Liver (tissue), 3 donors: ENCODE results near the gene CNTN5.

Experiments
- CTCF ChIP-seq: fragments of 150-350 bp; IDR thresholded peaks from 2 replicates; pipeline ENCODE4 v1.5.1; 2017; ENCODE audit warnings: improper control_type of control experiment, low read depth, low read length; ENCODE audit not compliant: missing input control
- EGR1 ChIP-seq, 2 donors: IDR thresholded peaks; 2 replicates each; pipeline ENCODE4 v1.6.1; 2016 to 2018; ENCODE audit warnings: antibody characterized with exemption in 2 of 2, low read depth in 2 of 2
- FOXA1 ChIP-seq: IDR thresholded peaks from 2 replicates; pipeline ENCODE4 v1.6.1; 2016; ENCODE audit warnings: antibody characterized with exemption
- GABPA ChIP-seq, 2 donors: IDR thresholded peaks in 1 of 2; conservative IDR thresholded peaks in 1 of 2; 2 replicates each; pipeline ENCODE4 v1.6.1; 2016; ENCODE audit warnings: antibody characterized with exemption in 2 of 2, mild to moderate bottlenecking in 1 of 2, moderate library complexity in 1 of 2
- HNF4G ChIP-seq: IDR thresholded peaks from 2 replicates; pipeline ENCODE4 v1.6.1; 2016; ENCODE audit warnings: antibody characterized with exemption
- JUND ChIP-seq, 2 donors: IDR thresholded peaks; 2 replicates each; pipeline ENCODE4 v1.6.1; 2016; ENCODE audit warnings: antibody characterized with exemption in 2 of 2
- RAD21 ChIP-seq, 2 donors: IDR thresholded peaks; 2 replicates each; pipeline ENCODE4 v1.6.1; 2016; ENCODE audit warnings: antibody characterized with exemption in 2 of 2, mild to moderate bottlenecking in 2 of 2
- RXRA ChIP-seq, 2 donors: IDR thresholded peaks; 2 replicates each; pipeline ENCODE4 v1.6.1; 2017 to 2018; ENCODE audit warnings: antibody characterized with exemption in 2 of 2, mild to moderate bottlenecking in 1 of 2
- SP1 ChIP-seq: IDR thresholded peaks from 2 replicates; pipeline ENCODE4 v1.6.1; 2018; ENCODE audit warnings: antibody characterized with exemption, mild to moderate bottlenecking
- TAF1 ChIP-seq: conservative IDR thresholded peaks from 2 replicates; pipeline ENCODE4 v1.6.1; 2016; ENCODE audit warnings: antibody characterized with exemption, mild to moderate bottlenecking
- YY1 ChIP-seq: IDR thresholded peaks from 2 replicates; pipeline ENCODE4 v1.6.1; 2016; ENCODE audit warnings: antibody characterized with exemption, mild to moderate bottlenecking
- TF ChIP-seq, protein P1 (sequence below): IDR thresholded peaks from 2 replicates; pipeline ENCODE4 v1.6.1; 2016; ENCODE audit warnings: antibody characterized with exemption
- donor health status: healthy.
- donor health status: healthy.

DNA sequence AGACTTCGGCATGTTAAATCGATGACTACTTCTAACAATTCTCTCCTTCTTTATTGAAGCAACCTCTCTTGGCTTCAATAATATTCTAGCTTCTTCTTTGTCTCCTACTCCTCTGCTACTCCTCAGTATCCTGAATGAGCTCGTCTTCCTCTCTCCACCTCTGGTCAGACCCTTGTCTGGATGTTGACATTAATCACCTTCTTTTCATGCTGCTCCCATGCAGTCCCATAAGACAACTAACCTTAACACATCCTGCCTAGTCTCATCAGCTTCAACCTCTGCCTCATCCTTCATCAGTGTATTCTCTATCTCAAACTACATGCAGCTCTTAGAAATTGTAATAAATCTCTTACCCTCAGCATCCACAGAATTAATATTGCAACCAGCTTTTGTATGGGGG, 695.6 kb downstream of the CNTN5 start:
- TF ChIP-seq CTCF = no peak
- TF ChIP-seq, protein P1, sequence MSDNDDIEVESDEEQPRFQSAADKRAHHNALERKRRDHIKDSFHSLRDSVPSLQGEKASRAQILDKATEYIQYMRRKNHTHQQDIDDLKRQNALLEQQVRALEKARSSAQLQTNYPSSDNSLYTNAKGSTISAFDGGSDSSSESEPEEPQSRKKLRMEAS = no peak
- TF ChIP-seq RXRA (IDR thresholded peaks at IDR 0.05) = no peak
- no peak for TF ChIP-seq FOXA1
- no peak for TF ChIP-seq RAD21 (IDR thresholded peaks at IDR 0.05)
- TF ChIP-seq GABPA (IDR thresholded peaks at IDR 0.05 in 1 of 2, conservative IDR thresholded peaks at IDR 0.05 in 1 of 2) = no peak
- TF ChIP-seq TAF1 = no peak
- TF ChIP-seq HNF4G = no peak
- TF ChIP-seq EGR1 (IDR thresholded peaks at IDR 0.05; ENCODE audit: low read depth in 2 of 2) = no peak
- TF ChIP-seq JUND (IDR thresholded peaks at IDR 0.05) = no peak
- TF ChIP-seq YY1 = no peak
- no peak for TF ChIP-seq SP1
